Glutamatergic neuron (in vitro differentiated cells): Measurements from ENCODE around the gene ZSCAN9. TPM values are rescaled to one million over a fixed set of nuclear protein-coding genes. Genes with fewer than 3 reads are reported as not detected.

Experiments used
- DNase-seq: peaks from one replicate; pipeline ENCODE4 v3.0.0; 2022
- H3K27ac Mint-ChIP-seq: one replicate; pipeline ENCODE4 v1.8.0; 2020; ENCODE audit warnings: mild to moderate bottlenecking, mixed read lengths, inconsistent platforms; ENCODE audit not compliant: unreplicated experiment
- H3K27me3 Mint-ChIP-seq: one replicate; pipeline ENCODE4 v1.8.0; 2020; ENCODE audit warnings: mild to moderate bottlenecking, moderate library complexity, mixed read lengths, inconsistent platforms; ENCODE audit not compliant: unreplicated experiment
- H3K36me3 Mint-ChIP-seq: one replicate; pipeline ENCODE4 v1.8.0; 2020; ENCODE audit warnings: mild to moderate bottlenecking, mixed read lengths, inconsistent platforms; ENCODE audit not compliant: unreplicated experiment
- H3K4me1 Mint-ChIP-seq: one replicate; pipeline ENCODE4 v1.8.0; 2020; ENCODE audit warnings: mild to moderate bottlenecking, low read depth, mixed read lengths, inconsistent platforms; ENCODE audit not compliant: unreplicated experiment
- H3K4me3 Mint-ChIP-seq: one replicate; pipeline ENCODE4 v1.8.0; 2020; ENCODE audit warnings: mild to moderate bottlenecking, mixed read lengths, inconsistent platforms; ENCODE audit not compliant: unreplicated experiment
- H3K9me3 Mint-ChIP-seq: one replicate; pipeline ENCODE4 v1.8.0; 2020; ENCODE audit warnings: mild to moderate bottlenecking, moderate library complexity, mixed read lengths, inconsistent platforms; ENCODE audit not compliant: unreplicated experiment
- CTCF ChIP-seq: fragments of 200-600 bp; sonication (generic); IDR thresholded peaks from one replicate; pipeline ENCODE4 v1.5.0; 2021; ENCODE audit not compliant: partially characterized antibody, unreplicated experiment
- total RNA-seq: library from RNA; stranded (reverse); fragmentation: NEBNext Ultra II Directional; extraction: Animal tissue kit (Norgen Biotek cat#: 25700); gene quantifications from one replicate; pipeline ENCODE4 v1.2.1, GENCODE V29; 2021; ENCODE audit not compliant: unreplicated experiment

Gene ZSCAN9
- total RNA-seq, 1 donor from 2014 or later, result 54.0 TPM

DNA sequence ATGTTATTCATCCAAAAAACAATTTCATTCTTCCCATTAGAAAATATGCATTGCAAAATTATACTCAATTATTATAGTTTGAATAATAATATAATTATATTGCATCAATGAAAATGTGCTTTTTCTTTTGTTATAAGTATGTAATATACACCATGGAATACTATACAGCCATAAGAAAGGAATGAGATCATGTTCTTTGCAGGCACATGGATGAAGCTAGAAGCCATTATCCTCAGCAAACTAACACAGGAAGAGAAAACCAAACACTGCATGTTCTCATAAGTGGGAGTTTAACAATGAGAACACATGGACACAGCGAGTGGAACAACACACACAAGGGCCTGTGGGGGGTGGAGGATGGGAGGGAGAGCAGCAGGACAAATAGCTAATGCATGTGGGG is 32.0 kb downstream of the ZSCAN9 start:
- no peak for TF ChIP-seq CTCF
- H3K4me1 Mint-ChIP-seq, result no peaks in the 10 kb centered on the region
- no peak overlapping the region for H3K27ac Mint-ChIP-seq
- peaks cover 2% of the 10 kb centered on the region for H3K9me3 Mint-ChIP-seq
- H3K27me3 Mint-ChIP-seq, result no peaks in the 10 kb centered on the region
- H3K36me3 Mint-ChIP-seq, result no peaks in the 10 kb centered on the region
- H3K4me3 Mint-ChIP-seq, result no peak overlapping the region
- DNase-seq, result no peak

GRCh38 chr6:28258877-28259777 is 34.1 kb downstream of the ZSCAN9 start, which contains the start of gene NKAPL:
Gene NKAPL (plus strand): TSS chr6:28259297. CDS start chr6:28259372, 75 bp downstream.
- H3K9me3 Mint-ChIP-seq, result no peaks in the 10 kb centered on the region
- no peak for DNase-seq
- peak within 1 kb of the TSS; percentile 50 for H3K4me3 Mint-ChIP-seq
- no peak for TF ChIP-seq CTCF
- H3K27me3 Mint-ChIP-seq, result no peaks in the 10 kb centered on the region
- no peaks in the 10 kb centered on the region for H3K36me3 Mint-ChIP-seq
- H3K27ac Mint-ChIP-seq, result no peak within 1 kb of the TSS
- no peaks in the 10 kb centered on the region for H3K4me1 Mint-ChIP-seq

GRCh38 chr6:28263922-28264321 is 38.8 kb downstream of the ZSCAN9 start:
- Mint-ChIP-seq H3K9me3 (no peaks in the 10 kb centered on the region), H3K36me3 (no peaks in the 10 kb centered on the region), H3K27me3 (peaks cover 2% of the 10 kb centered on the region), H3K4me3 (no peak overlapping the region), H3K4me1 (no peaks in the 10 kb centered on the region), H3K27ac (no peak overlapping the region)
- DNase-seq, result no peak
- no peak for TF ChIP-seq CTCF

- DNase-seq, result no peak
- Mint-ChIP-seq H3K4me3 (no peak overlapping the region), H3K27ac (no peak overlapping the region), H3K4me1 (no peaks in the 10 kb centered on the region), H3K36me3 (no peaks in the 10 kb centered on the region), H3K9me3 (no peaks in the 10 kb centered on the region), H3K27me3 (peaks cover 2% of the 10 kb centered on the region)
- no peak for TF ChIP-seq CTCF
Observed at GRCh38 chr6:28264834-28265401, 39.8 kb downstream of the ZSCAN9 start.

DNA sequence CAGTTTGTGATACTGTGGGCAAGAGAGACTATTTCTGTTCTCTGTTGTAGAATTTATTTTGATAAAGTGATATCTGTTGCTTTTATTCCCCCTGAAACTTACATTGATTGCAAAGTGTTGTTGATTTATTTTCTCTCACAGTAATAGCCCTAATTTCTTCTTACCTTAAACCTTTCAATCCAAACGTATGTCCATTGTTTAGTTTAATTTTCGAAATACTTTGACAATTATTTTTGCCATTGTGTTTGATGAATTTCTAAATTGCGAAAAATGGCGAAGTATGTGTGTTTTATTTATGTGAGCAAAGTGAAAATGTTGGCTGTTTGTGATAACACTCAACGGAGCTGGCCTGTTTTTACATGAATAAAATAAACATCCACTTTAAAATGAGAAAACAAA is 41.5 kb downstream of the ZSCAN9 start:
- DNase-seq, result no peak
- Mint-ChIP-seq H3K27ac (no peak overlapping the region), H3K4me3 (no peak overlapping the region), H3K27me3 (peaks cover 6% of the 10 kb centered on the region), H3K9me3 (peaks cover 3% of the 10 kb centered on the region), H3K4me1 (peaks cover 8% of the 10 kb centered on the region), H3K36me3 (no peaks in the 10 kb centered on the region)
- TF ChIP-seq CTCF, result no peak
